HepG2 (cell line): ENCODE data around the gene TAF1D. TPM values are rescaled to one million over a fixed set of nuclear protein-coding genes. Genes with fewer than 3 reads are reported as not detected.

Source experiments
- ATAD3A ChIP-seq: sonication (generic); formaldehyde crosslinking; IDR thresholded peaks from 2 replicates; pipeline ENCODE4 v1.4.0; 2020; ENCODE audit warnings: missing genetic modification reagents
- CSRNP2 ChIP-seq: sonication (generic); formaldehyde crosslinking; conservative IDR thresholded peaks from 2 replicates; pipeline ENCODE4 v1.8.0; 2022; ENCODE audit warnings: low read depth, missing genetic modification reagents
- E2F1 ChIP-seq: sonication (generic); formaldehyde crosslinking; IDR thresholded peaks from 2 replicates; pipeline ENCODE4 v1.5.0; 2020; ENCODE audit warnings: missing genetic modification reagents
- ISX ChIP-seq: sonication (generic); formaldehyde crosslinking; conservative IDR thresholded peaks from 2 replicates; pipeline ENCODE4 v1.5.0; 2020; ENCODE audit warnings: missing genetic modification reagents
- MEIS2 ChIP-seq: sonication (generic); formaldehyde crosslinking; IDR thresholded peaks from 2 replicates; pipeline ENCODE4 v1.9.0; 2021; ENCODE audit warnings: mild to moderate bottlenecking, missing genetic modification reagents
- NFIB ChIP-seq: sonication (generic); formaldehyde crosslinking; IDR thresholded peaks from 2 replicates; pipeline ENCODE4 v1.9.0; 2021; ENCODE audit warnings: missing genetic modification reagents, mild to moderate bottlenecking, borderline replicate concordance
- NR2F6 ChIP-seq, 2 experiments: IDR thresholded peaks; 2 replicates each; pipeline ENCODE4 v1.6.1; 2016; ENCODE audit warnings: antibody characterized with exemption in 1 of 2, mild to moderate bottlenecking in 1 of 2
- NRL ChIP-seq: sonication (generic); formaldehyde crosslinking; IDR thresholded peaks from 2 replicates; pipeline ENCODE4 v1.5.0; 2020; ENCODE audit warnings: missing genetic modification reagents, mild to moderate bottlenecking, moderate library complexity, borderline replicate concordance
- RCOR2 ChIP-seq: IDR thresholded peaks from 2 replicates; pipeline ENCODE4 v1.6.1; 2016; ENCODE audit warnings: missing biosample characterization, missing genetic modification reagents
- SP1 ChIP-seq, 2 experiments: fragments of 450-650 bp in 1 of 2; sonication (generic) in 1 of 2; formaldehyde crosslinking in 1 of 2; IDR thresholded peaks; 2 replicates each; pipeline versions ENCODE4 v1.4.0 to v1.6.1; 2016 to 2020; ENCODE audit warnings: missing genetic modification reagents in 1 of 2
- TBP ChIP-seq: sonication (generic); formaldehyde crosslinking; IDR thresholded peaks from 2 replicates; pipeline ENCODE4 v1.5.0; 2020; ENCODE audit warnings: missing genetic modification reagents
- YEATS2 ChIP-seq: sonication (generic); formaldehyde crosslinking; IDR thresholded peaks from 2 replicates; pipeline ENCODE4 v1.4.0; 2020; ENCODE audit warnings: missing genetic modification reagents, borderline replicate concordance
- ZFP36L2 ChIP-seq: sonication (generic); formaldehyde crosslinking; IDR thresholded peaks from 2 replicates; pipeline ENCODE4 v1.4.0; 2020; ENCODE audit warnings: missing genetic modification reagents
- ZNF205 ChIP-seq: IDR thresholded peaks from 2 replicates; pipeline ENCODE4 v1.6.1; 2018; ENCODE audit warnings: missing biosample characterization, missing genetic modification reagents
- ZNF232 ChIP-seq: sonication (generic); formaldehyde crosslinking; IDR thresholded peaks from 2 replicates; pipeline ENCODE4 v1.4.0; 2020; ENCODE audit warnings: missing genetic modification reagents, borderline replicate concordance
- ZNF44 ChIP-seq: sonication (generic); formaldehyde crosslinking; IDR thresholded peaks from 2 replicates; pipeline ENCODE4 v1.5.1; 2020; ENCODE audit warnings: mild to moderate bottlenecking, missing genetic modification reagents
- ZNF7 ChIP-seq: IDR thresholded peaks from 2 replicates; pipeline ENCODE4 v1.6.1; 2016; ENCODE audit warnings: missing biosample characterization, missing genetic modification reagents
- ZNF784 ChIP-seq: sonication (generic); formaldehyde crosslinking; IDR thresholded peaks from 2 replicates; pipeline ENCODE4 v1.5.1; 2020; ENCODE audit warnings: missing genetic modification reagents, mild to moderate bottlenecking, borderline replicate concordance
- ZNF850 ChIP-seq: sonication (generic); formaldehyde crosslinking; conservative IDR thresholded peaks from 2 replicates; pipeline ENCODE4 v1.9.0; 2021; ENCODE audit warnings: mild to moderate bottlenecking, missing genetic modification reagents
- polyA plus RNA-seq, 8 experiments: library from polyadenylated mRNA; depleted of rRNA in 3 of 8; stranded (reverse) in 7 of 8; unstranded in 1 of 8; fragments of >200 nt; fragmentation: Illumina TruSeq in 4 of 8; extraction: Trizol in 4 of 8; gene quantifications; 2 replicates each; pipeline versions ENCODE4 v1.2.1 to v1.2.3, GENCODE V29; 2011 to 2016; ENCODE audit warnings: low read depth in 4 of 8, missing spikeins in 1 of 8, mixed read lengths in 1 of 8; ENCODE audit not compliant: insufficient read depth in 1 of 8
- total RNA-seq, 5 experiments: library from RNA; depleted of rRNA; stranded (reverse); fragments of >200 nt; fragmentation: Illumina TruSeq; extraction: Trizol; gene quantifications; 2 replicates each; pipeline ENCODE4 v1.2.3, GENCODE V29; 2016; ENCODE audit warnings: low read depth in 1 of 5
- TF ChIP-seq, protein P1 (sequence below): sonication (generic); formaldehyde crosslinking; IDR thresholded peaks from 2 replicates; pipeline ENCODE4 v1.5.0; 2020; ENCODE audit warnings: missing genetic modification reagents
- TF ChIP-seq, protein P2 (sequence below): sonication (generic); formaldehyde crosslinking; IDR thresholded peaks from 2 replicates; pipeline ENCODE4; 2020; ENCODE audit warnings: missing genetic modification reagents, mild to moderate bottlenecking, borderline replicate concordance

TAF1D gene
- total and polyA plus RNA-seq, 2 of the 13 experiments (the other 11 are each of a cell fraction or from before 2014, with no cell fraction given) = 132 to 207 TPM

DNA sequence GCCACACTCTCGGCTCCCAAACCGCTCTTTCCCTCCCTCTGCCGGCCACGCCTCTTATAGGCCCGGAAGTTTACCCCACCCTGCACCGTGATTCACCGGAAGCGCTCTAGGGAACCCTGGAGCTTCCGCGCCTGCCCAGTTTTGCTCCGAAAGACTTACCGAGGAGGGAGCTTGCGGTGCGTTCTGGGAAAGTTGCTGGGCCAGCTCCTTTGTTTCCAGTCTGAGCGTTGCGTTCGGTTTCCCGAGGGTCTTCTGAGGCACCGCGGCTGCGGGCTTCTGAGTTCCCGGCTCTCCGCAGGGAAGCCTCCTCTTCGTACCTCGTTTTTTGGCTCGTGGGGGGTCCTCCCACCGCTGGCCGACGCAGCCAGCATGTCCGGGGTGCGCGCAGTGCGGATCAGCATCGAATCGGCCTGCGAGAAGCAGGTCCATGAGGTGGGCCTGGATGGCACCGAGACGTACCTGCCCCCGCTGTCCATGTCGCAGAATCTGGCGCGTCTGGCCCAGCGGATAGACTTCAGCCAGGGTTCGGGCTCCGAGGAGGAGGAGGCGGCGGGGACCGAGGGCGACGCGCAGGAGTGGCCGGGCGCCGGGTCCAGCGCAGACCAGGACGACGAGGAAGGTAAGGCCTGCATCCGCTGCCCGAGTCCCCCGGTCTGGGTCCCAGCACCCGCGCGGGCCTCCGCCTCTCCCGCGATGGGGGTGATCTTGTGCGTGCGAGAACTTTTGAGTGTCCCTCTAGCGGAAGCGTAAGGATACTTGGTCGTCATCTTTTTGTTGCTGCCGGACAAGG, 43.0 kb upstream of the TAF1D start, which contains the start of gene MED17 (continued):
- TF ChIP-seq, protein P1, sequence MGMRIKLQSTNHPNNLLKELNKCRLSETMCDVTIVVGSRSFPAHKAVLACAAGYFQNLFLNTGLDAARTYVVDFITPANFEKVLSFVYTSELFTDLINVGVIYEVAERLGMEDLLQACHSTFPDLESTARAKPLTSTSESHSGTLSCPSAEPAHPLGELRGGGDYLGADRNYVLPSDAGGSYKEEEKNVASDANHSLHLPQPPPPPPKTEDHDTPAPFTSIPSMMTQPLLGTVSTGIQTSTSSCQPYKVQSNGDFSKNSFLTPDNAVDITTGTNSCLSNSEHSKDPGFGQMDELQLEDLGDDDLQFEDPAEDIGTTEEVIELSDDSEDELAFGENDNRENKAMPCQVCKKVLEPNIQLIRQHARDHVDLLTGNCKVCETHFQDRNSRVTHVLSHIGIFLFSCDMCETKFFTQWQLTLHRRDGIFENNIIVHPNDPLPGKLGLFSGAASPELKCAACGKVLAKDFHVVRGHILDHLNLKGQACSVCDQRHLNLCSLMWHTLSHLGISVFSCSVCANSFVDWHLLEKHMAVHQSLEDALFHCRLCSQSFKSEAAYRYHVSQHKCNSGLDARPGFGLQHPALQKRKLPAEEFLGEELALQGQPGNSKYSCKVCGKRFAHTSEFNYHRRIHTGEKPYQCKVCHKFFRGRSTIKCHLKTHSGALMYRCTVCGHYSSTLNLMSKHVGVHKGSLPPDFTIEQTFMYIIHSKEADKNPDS (CRISPR knock-in tag) = no peak
- peak; percentile 27; the same call in 1 of the 2 replicates for TF ChIP-seq ZNF44 (CRISPR knock-in tag)
- no peak; the same call in 1 of the 2 replicates for TF ChIP-seq NRL (CRISPR knock-in tag)
- TF ChIP-seq, protein P2, sequence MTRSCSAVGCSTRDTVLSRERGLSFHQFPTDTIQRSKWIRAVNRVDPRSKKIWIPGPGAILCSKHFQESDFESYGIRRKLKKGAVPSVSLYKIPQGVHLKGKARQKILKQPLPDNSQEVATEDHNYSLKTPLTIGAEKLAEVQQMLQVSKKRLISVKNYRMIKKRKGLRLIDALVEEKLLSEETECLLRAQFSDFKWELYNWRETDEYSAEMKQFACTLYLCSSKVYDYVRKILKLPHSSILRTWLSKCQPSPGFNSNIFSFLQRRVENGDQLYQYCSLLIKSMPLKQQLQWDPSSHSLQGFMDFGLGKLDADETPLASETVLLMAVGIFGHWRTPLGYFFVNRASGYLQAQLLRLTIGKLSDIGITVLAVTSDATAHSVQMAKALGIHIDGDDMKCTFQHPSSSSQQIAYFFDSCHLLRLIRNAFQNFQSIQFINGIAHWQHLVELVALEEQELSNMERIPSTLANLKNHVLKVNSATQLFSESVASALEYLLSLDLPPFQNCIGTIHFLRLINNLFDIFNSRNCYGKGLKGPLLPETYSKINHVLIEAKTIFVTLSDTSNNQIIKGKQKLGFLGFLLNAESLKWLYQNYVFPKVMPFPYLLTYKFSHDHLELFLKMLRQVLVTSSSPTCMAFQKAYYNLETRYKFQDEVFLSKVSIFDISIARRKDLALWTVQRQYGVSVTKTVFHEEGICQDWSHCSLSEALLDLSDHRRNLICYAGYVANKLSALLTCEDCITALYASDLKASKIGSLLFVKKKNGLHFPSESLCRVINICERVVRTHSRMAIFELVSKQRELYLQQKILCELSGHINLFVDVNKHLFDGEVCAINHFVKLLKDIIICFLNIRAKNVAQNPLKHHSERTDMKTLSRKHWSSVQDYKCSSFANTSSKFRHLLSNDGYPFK (CRISPR knock-in tag) = peak; percentile 81
- TF ChIP-seq E2F1 (CRISPR knock-in tag) = no peak; the same call in none of the 2 replicates
- no peak for TF ChIP-seq ATAD3A (CRISPR knock-in tag)
- TF ChIP-seq NFIB (CRISPR knock-in tag) = no peak
- TF ChIP-seq TBP (CRISPR knock-in tag) = no peak
- TF ChIP-seq ZNF205 (CRISPR knock-in tag) = peak; percentile 23; the same call in 1 of the 2 replicates
- no peak; the same call in 1 of the 2 replicates for TF ChIP-seq ZNF784 (CRISPR knock-in tag)
- TF ChIP-seq ZNF7 (CRISPR knock-in tag) = no peak
- no peak; the same call in 1 of the 2 replicates for TF ChIP-seq ZFP36L2
- no peak for TF ChIP-seq ZNF850 (CRISPR knock-in tag)
- TF ChIP-seq ISX (CRISPR knock-in tag) = no peak
- TF ChIP-seq NR2F6 (IDR thresholded peaks at IDR 0.05) = no peak
- TF ChIP-seq NR2F6 (CRISPR knock-in tag; IDR thresholded peaks at IDR 0.05) = no peak
- no peak for TF ChIP-seq RCOR2 (CRISPR knock-in tag)
- TF ChIP-seq CSRNP2 (CRISPR knock-in tag) = no peak
- TF ChIP-seq YEATS2 (CRISPR knock-in tag) = peak; percentile 87
- no peak for TF ChIP-seq SP1 (IDR thresholded peaks at IDR 0.05)
- no peak; the same call in 1 of the 2 replicates for TF ChIP-seq SP1 (CRISPR knock-in tag; IDR thresholded peaks at IDR 0.05)
- 0 out of 2 replicates have a peak, but pooled peaks have one; percentile 51 for TF ChIP-seq ZNF232 (CRISPR knock-in tag)
- no peak; the same call in 1 of the 2 replicates for TF ChIP-seq MEIS2
